HEK293T (cell line): ENCODE data around the gene RCL1.

Experiments used
- CTCF ChIA-PET: fragments of 350-600 bp; formaldehyde crosslinking; extraction: SDS; loops from one replicate; lab custom pipeline; 2021; ENCODE audit warnings: antibody characterized with exemption, inconsistent platforms; lab: Yijun Ruan, JAX
- POLR2A ChIA-PET: fragments of 350-600 bp; formaldehyde crosslinking; extraction: SDS; loops from one replicate; lab custom pipeline; 2020; ENCODE audit warnings: antibody characterized with exemption, inconsistent platforms; lab: Yijun Ruan, JAX
- DNase-seq: peaks from one replicate; pipeline ENCODE4 v3.0.0; 2012; ENCODE audit warnings: mixed read lengths; ENCODE audit errors: extremely low spot score
- ARNT ChIP-seq: fragments of 450-650 bp; IDR thresholded peaks from 2 replicates; pipeline ENCODE4 v1.6.1; 2017; ENCODE audit warnings: mild to moderate bottlenecking
- BHLHE40 ChIP-seq: fragments of 450-650 bp; IDR thresholded peaks from 2 replicates; pipeline ENCODE4 v1.6.1; 2016; ENCODE audit warnings: mild to moderate bottlenecking, moderate library complexity, borderline replicate concordance
- CTBP1 ChIP-seq: fragments of 450-650 bp; IDR thresholded peaks from 2 replicates; pipeline ENCODE4 v1.6.1; 2016; ENCODE audit warnings: borderline replicate concordance
- ELF4 ChIP-seq: fragments of 450-650 bp; IDR thresholded peaks from 2 replicates; pipeline ENCODE4 v1.6.1; 2017; ENCODE audit warnings: antibody characterized with exemption
- FOXA1 ChIP-seq: fragments of 450-650 bp; IDR thresholded peaks from 2 replicates; pipeline ENCODE4 v1.6.1; 2016; ENCODE audit warnings: mild to moderate bottlenecking
- FOXK2 ChIP-seq: fragments of 450-650 bp; IDR thresholded peaks from 2 replicates; pipeline ENCODE4 v1.6.1; 2016; ENCODE audit warnings: mild to moderate bottlenecking
- FOXM1 ChIP-seq: fragments of 450-650 bp; IDR thresholded peaks from 2 replicates; pipeline ENCODE4 v1.6.1; 2017; ENCODE audit warnings: mild to moderate bottlenecking, borderline replicate concordance
- HDGF ChIP-seq: fragments of 450-650 bp; IDR thresholded peaks from 2 replicates; pipeline ENCODE4 v1.6.1; 2017; ENCODE audit warnings: antibody characterized with exemption, borderline replicate concordance
- L3MBTL2 ChIP-seq: fragments of 450-650 bp; conservative IDR thresholded peaks from 2 replicates; pipeline ENCODE4 v1.6.1; 2016; ENCODE audit warnings: mild to moderate bottlenecking
- LEF1 ChIP-seq: fragments of 450-650 bp; IDR thresholded peaks from 2 replicates; pipeline ENCODE4 v1.6.1; 2017; ENCODE audit warnings: mild to moderate bottlenecking, borderline replicate concordance
- NFRKB ChIP-seq: fragments of 450-650 bp; IDR thresholded peaks from 2 replicates; pipeline ENCODE4 v1.6.1; 2016; ENCODE audit warnings: mild to moderate bottlenecking, moderate library complexity
- PKNOX1 ChIP-seq: fragments of 450-650 bp; IDR thresholded peaks from 2 replicates; pipeline ENCODE4 v1.6.1; 2016
- SP1 ChIP-seq: fragments of 450-650 bp; IDR thresholded peaks from 2 replicates; pipeline ENCODE4 v1.6.1; 2017
- SUZ12 ChIP-seq: fragments of 450-650 bp; IDR thresholded peaks from 2 replicates; pipeline ENCODE4 v1.6.1; 2016; ENCODE audit warnings: mild to moderate bottlenecking
- TARDBP ChIP-seq: fragments of 450-650 bp; IDR thresholded peaks from 2 replicates; pipeline ENCODE4 v1.6.1; 2016
- ZNF384 ChIP-seq: fragments of 450-650 bp; IDR thresholded peaks from 2 replicates; pipeline ENCODE4 v1.6.1; 2016

Gene RCL1

GRCh38 chr9:4842734-4843133 lies 50.0 kb downstream of the RCL1 start:
- CTCF ChIA-PET: no interaction called here
- DNase-seq: no peak
- TF ChIP-seq HDGF (no peak), SUZ12 (no peak), CTBP1 (no peak), ARNT (no peak), PKNOX1 (no peak), ZNF384 (no peak), LEF1 (no peak), NFRKB (no peak), FOXM1 (no peak), FOXA1 (no peak), L3MBTL2 (no peak), SP1 (no peak), FOXK2 (no peak), ELF4 (no peak), BHLHE40 (no peak), TARDBP (no peak)
- POLR2A ChIA-PET: no interaction called here

GRCh38 chr9:4844056-4844838 lies 51.5 kb downstream of the RCL1 start:
- CTCF ChIA-PET: no interaction called here
- POLR2A ChIA-PET: no interaction called here

GRCh38 chr9:4849369-4849768 lies 56.6 kb downstream of the RCL1 start:
- CTCF ChIA-PET: no interaction called here
- no peak for DNase-seq

More at GRCh38 chr9:4844056-4844838, 51.5 kb downstream of the RCL1 start:
- TF ChIP-seq FOXM1 (no peak), FOXA1 (no peak), TARDBP (no peak), HDGF (no peak), CTBP1 (no peak), SP1 (no peak), L3MBTL2 (no peak), BHLHE40 (no peak), FOXK2 (no peak), NFRKB (no peak), PKNOX1 (no peak), ZNF384 (no peak)
- DNase-seq: no peak

GRCh38 chr9:4850603-4851310 lies 58.0 kb downstream of the RCL1 start:
- TF ChIP-seq NFRKB: no peak
- TF ChIP-seq ELF4: no peak
- TF ChIP-seq FOXK2: no peak
- no peak for TF ChIP-seq HDGF
- no peak for TF ChIP-seq TARDBP
- TF ChIP-seq BHLHE40: no peak
- TF ChIP-seq ZNF384: no peak
- TF ChIP-seq FOXA1: no peak
- TF ChIP-seq ARNT: no peak
- no peak for TF ChIP-seq L3MBTL2
- no peak for TF ChIP-seq CTBP1
- TF ChIP-seq SUZ12: no peak
- TF ChIP-seq FOXM1: no peak
- no peak for TF ChIP-seq LEF1
- TF ChIP-seq PKNOX1: no peak
- no peak for TF ChIP-seq SP1
- no peak for DNase-seq
- ChIA-PET CTCF (no interaction called here), POLR2A (no interaction called here)

More at GRCh38 chr9:4849369-4849768, 56.6 kb downstream of the RCL1 start:
- POLR2A ChIA-PET: no interaction called here
- TF ChIP-seq L3MBTL2: no peak
- no peak for TF ChIP-seq TARDBP
- no peak for TF ChIP-seq LEF1
- TF ChIP-seq SP1: no peak
- TF ChIP-seq BHLHE40: no peak
- TF ChIP-seq ARNT: no peak
- no peak for TF ChIP-seq CTBP1
- TF ChIP-seq FOXK2: no peak

GRCh38 chr9:4852419-4852818 lies 59.7 kb downstream of the RCL1 start:
- DNase-seq: no peak
- POLR2A ChIA-PET: no interaction called here
- TF ChIP-seq PKNOX1 (no peak), ARNT (no peak), ELF4 (no peak), HDGF (no peak), CTBP1 (no peak), TARDBP (no peak), FOXK2 (no peak), SUZ12 (no peak), NFRKB (no peak), SP1 (no peak), ZNF384 (no peak), BHLHE40 (no peak), L3MBTL2 (no peak), FOXM1 (no peak), FOXA1 (no peak)
- CTCF ChIA-PET: no interaction called here

GRCh38 chr9:4854265-4854590 lies 61.5 kb downstream of the RCL1 start:
- no peak for DNase-seq
- ChIA-PET CTCF (no interaction called here), POLR2A (no interaction called here)
- TF ChIP-seq FOXA1 (no peak), SUZ12 (no peak), FOXM1 (no peak)
